DOHH2 (cell line): Measurements from ENCODE around the gene NDUFB11.
A peak's percentile ranks its signal among the peaks of the same experiment; 100 is the strongest.
"Not testable (repeated sequence)": the region's sequence is repeated elsewhere in the genome, so short reads cannot be mapped to it uniquely, and the experiment has no call there.

Experiments
- H3F3A ChIP-seq: fragments of 200-600 bp; sonication (generic), shearing (Covaris generic); 2 replicates; pipeline ENCODE4 v1.6.0; 2016; ENCODE audit warnings: antibody characterized with exemption, mild to moderate bottlenecking; ENCODE audit not compliant: control insufficient read depth, insufficient read depth
- H3K27ac ChIP-seq: fragments of 200-600 bp; sonication (generic); 2 replicates; pipeline ENCODE4 v1.5.1; 2014; ENCODE audit warnings: low read depth, mild to moderate bottlenecking, low read length, moderate library complexity
- H3K27me3 ChIP-seq: fragments of 200-600 bp; sonication (generic); 2 replicates; pipeline ENCODE4 v1.6.1; 2014; ENCODE audit warnings: mild to moderate bottlenecking, low read length, mixed read lengths; ENCODE audit not compliant: control insufficient read depth
- H3K36me3 ChIP-seq: fragments of 200-600 bp; sonication (generic); 2 replicates; pipeline ENCODE4 v1.6.1; 2014; ENCODE audit warnings: mild to moderate bottlenecking, low read length, moderate library complexity, mixed read lengths; ENCODE audit not compliant: control insufficient read depth
- H3K4me1 ChIP-seq: fragments of 200-600 bp; sonication (generic); 2 replicates; pipeline ENCODE4 v1.6.1; 2014; ENCODE audit warnings: mild to moderate bottlenecking, low read length, mixed read lengths; ENCODE audit not compliant: control insufficient read depth
- H3K4me2 ChIP-seq: fragments of 200-600 bp; sonication (generic); 2 replicates; pipeline ENCODE4 v1.6.0; 2014; ENCODE audit warnings: mild to moderate bottlenecking, low read length, moderate library complexity
- H3K4me3 ChIP-seq: fragments of 200-600 bp; sonication (generic); 2 replicates; pipeline ENCODE4 v1.5.1; 2014; ENCODE audit warnings: mild to moderate bottlenecking, low read length, mixed read lengths
- H3K79me2 ChIP-seq: fragments of 200-600 bp; sonication (generic); 2 replicates; pipeline ENCODE4 v1.6.1; 2014; ENCODE audit warnings: mild to moderate bottlenecking, low read length, mixed read lengths; ENCODE audit not compliant: control insufficient read depth
- H3K9me2 ChIP-seq: fragments of 200-600 bp; sonication (generic); replicated peaks from 2 replicates; pipeline ENCODE4 v1.6.1; 2014; ENCODE audit warnings: mild to moderate bottlenecking, low read length, mixed read lengths; ENCODE audit not compliant: control insufficient read depth
- H3K9me3 ChIP-seq: fragments of 200-600 bp; sonication (generic); 2 replicates; pipeline ENCODE4 v1.6.1; 2014; ENCODE audit warnings: antibody characterized with exemption, low read length, mixed read lengths; ENCODE audit not compliant: control insufficient read depth, insufficient read depth
- H4K20me1 ChIP-seq: fragments of 200-600 bp; sonication (generic); 2 replicates; pipeline ENCODE4 v1.6.0; 2014; ENCODE audit warnings: low read depth, mild to moderate bottlenecking, antibody characterized with exemption, low read length, moderate library complexity; ENCODE audit not compliant: control insufficient read depth, insufficient read depth
- CTCF ChIP-seq: fragments of 200-600 bp; sonication (generic); IDR thresholded peaks from one replicate; pipeline ENCODE4 v1.5.1; 2014; ENCODE audit warnings: antibody characterized with exemption, mild to moderate bottlenecking, low read depth, low read length; ENCODE audit not compliant: poor library complexity, severe bottlenecking
- EZH2phosphoT487 ChIP-seq: fragments of 200-600 bp; sonication (generic); IDR thresholded peaks from 2 replicates; pipeline ENCODE4 v1.6.1; 2017; ENCODE audit warnings: borderline replicate concordance, mild to moderate bottlenecking, antibody characterized with exemption, low read length, moderate library complexity, mixed read lengths

NDUFB11 gene

DNA sequence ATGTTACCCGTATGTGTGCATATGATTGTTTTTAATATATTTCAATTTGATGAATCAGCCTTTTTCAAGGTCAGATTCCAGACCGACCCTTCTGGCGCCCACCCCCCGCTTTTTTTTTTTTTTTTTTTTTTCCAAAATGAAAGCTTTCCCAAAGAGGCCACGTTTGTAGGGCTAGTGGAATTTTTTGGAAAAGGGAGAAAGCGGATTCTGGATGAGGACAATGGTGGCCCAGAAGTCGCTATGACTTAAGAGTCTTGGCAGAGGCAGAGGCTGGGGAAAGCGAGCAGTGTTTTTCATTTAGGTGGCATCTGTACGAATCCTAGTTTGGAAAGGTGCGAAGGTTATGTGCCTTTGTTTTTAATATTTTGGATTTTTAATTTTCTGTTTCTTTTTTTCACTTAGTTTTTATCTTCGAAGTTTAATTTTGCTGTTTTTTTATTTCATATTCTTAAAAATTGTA is 14.6 kb downstream of the NDUFB11 start:
- TF ChIP-seq EZH2phosphoT487 (no peak), CTCF (no peak)
- H3F3A ChIP-seq = no peaks in the 10 kb centered on the region
- H3K4me3 ChIP-seq = peak overlapping the region; percentile 91
- H3K4me2 ChIP-seq = peak overlapping the region; percentile 49
- H3K27ac ChIP-seq = no peak overlapping the region
- H4K20me1 ChIP-seq = no peaks in the 10 kb centered on the region
- H3K4me1 ChIP-seq = 0 out of 2 replicates have a peak, but pooled peaks cover 3% of the 10 kb centered on the region
- no peaks in the 10 kb centered on the region for H3K9me2 ChIP-seq
- H3K27me3 ChIP-seq = no peaks in the 10 kb centered on the region
- no peaks in the 10 kb centered on the region for H3K36me3 ChIP-seq
- H3K9me3 ChIP-seq = no peaks in the 10 kb centered on the region
- H3K79me2 ChIP-seq = no peaks in the 10 kb centered on the region

DNA sequence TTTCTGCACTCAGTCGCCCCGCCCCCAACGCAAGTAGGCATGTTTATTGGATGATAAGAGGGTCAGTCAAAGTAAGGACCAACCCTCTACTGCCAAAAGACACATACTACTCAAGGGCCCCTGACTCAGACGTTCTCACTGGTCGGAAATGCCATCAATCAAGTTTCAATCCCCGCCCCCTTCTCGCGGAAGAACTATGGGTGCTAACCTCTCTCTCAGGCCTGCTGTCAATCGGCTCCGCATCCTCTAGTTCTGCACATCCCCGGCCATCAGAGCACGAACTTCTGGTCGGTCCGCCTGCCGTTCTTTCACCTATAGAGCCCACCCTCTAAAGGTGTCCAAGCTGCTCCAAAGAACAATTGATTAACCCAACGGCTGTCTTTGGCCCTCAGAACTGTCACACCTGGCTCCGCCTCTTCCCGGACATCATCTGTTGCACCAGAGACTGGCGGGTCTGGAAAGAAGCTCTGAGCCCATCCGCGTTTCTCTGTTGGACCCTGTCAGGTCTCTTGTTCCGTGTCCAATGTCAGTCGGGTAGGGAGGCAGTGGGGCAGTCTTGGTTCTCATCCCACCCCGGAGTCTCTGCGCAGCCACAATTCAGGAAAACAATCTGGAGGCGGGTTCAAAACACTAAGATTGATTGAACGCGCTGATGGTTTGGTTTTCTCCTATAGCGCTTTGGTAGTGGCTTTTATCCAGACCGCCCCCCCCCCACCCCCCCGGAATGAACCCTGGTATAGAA is 15.2 kb downstream of the NDUFB11 start:
- no peaks in the 10 kb centered on the region for H3K36me3 ChIP-seq
- no peaks in the 10 kb centered on the region for H3K9me2 ChIP-seq
- 0 out of 2 replicates have a peak, but pooled peaks cover 3% of the 10 kb centered on the region for H3K4me1 ChIP-seq
- peak overlapping the region; percentile 49 for H3K4me2 ChIP-seq
- no peak for TF ChIP-seq CTCF
- TF ChIP-seq EZH2phosphoT487 = no peak
- peak overlapping the region; percentile 91 for H3K4me3 ChIP-seq
- no peaks in the 10 kb centered on the region for H4K20me1 ChIP-seq
- H3K9me3 ChIP-seq = no peaks in the 10 kb centered on the region
- H3K79me2 ChIP-seq = no peaks in the 10 kb centered on the region
- no peaks in the 10 kb centered on the region for H3F3A ChIP-seq
- no peaks in the 10 kb centered on the region for H3K27me3 ChIP-seq
- peak overlapping the region; percentile 49; the same call in 1 of the 2 replicates for H3K27ac ChIP-seq

DNA sequence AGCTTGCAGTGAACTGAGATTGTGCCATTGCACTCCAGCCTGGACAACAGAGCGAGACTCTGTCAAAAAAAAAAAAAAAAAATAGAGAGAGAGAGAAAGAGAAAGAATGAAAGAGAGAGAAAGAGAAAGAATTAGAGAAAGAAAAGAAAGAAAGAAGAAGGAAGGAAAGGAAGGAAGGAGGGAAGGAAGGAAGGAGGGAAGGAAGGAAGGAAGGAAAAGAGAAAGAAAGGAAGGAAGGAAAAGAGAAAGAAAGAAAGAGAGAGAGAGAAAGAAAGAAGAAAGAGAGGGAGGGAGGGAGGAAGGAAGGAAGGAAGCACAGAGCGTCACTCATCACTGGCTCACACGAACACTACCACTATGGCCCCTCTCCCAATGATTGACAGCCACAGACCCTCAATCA is 20.0 kb downstream of the NDUFB11 start:
- H3K4me1 ChIP-seq, H4K20me1 ChIP-seq, H3K4me2 ChIP-seq, H3K36me3 ChIP-seq, H3K79me2 ChIP-seq, H3K9me2 ChIP-seq, H3K27ac ChIP-seq, H3K9me3 ChIP-seq, H3K27me3 ChIP-seq, H3K4me3 ChIP-seq, H3F3A ChIP-seq: not testable (repeated sequence)

DNA sequence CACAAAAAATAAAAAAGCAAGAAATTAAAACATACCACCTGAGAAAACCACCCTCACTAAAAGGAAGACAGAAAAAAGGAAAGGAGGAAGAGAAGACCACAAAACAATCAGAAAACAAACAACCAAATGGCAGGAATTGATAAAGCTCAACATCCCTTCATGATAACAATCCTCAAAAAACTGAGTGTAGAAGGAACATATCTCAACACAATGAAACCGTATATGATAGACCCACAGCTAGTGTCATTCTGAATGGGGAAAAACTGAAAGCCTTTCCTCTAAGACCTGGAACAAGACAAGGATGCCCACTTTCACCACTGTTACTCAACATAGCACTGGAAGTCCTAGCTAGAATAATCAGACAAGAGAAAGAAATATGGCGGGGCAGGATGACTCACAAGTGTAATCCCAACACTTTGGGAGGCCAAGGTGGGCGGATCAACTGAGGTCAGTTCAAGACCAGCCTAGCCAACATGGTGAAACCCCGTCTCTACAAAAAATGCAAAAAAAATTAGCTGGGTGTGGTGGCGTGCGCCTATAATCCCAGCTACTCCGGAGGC is 27.9 kb downstream of the NDUFB11 start:
- H3K79me2 ChIP-seq, H4K20me1 ChIP-seq, H3F3A ChIP-seq, H3K36me3 ChIP-seq, H3K4me2 ChIP-seq, H3K27ac ChIP-seq, H3K4me1 ChIP-seq, H3K9me3 ChIP-seq, H3K27me3 ChIP-seq, H3K9me2 ChIP-seq, H3K4me3 ChIP-seq: not testable (repeated sequence)
